GM19025 (cell line): ENCODE data around the gene PSMC2.
"Not testable (repeated sequence)": the region's sequence is repeated elsewhere in the genome, so short reads cannot be mapped to it uniquely, and the experiment has no call there.

Experiments used
- ATAC-seq: cut with Tn5 transposase; IDR thresholded peaks from one replicate; pipeline ENCODE4 v1.9.1; 2021; ENCODE audit warnings: mild to moderate bottlenecking, low read depth, moderate library complexity; ENCODE audit not compliant: unreplicated experiment

Gene PSMC2

DNA sequence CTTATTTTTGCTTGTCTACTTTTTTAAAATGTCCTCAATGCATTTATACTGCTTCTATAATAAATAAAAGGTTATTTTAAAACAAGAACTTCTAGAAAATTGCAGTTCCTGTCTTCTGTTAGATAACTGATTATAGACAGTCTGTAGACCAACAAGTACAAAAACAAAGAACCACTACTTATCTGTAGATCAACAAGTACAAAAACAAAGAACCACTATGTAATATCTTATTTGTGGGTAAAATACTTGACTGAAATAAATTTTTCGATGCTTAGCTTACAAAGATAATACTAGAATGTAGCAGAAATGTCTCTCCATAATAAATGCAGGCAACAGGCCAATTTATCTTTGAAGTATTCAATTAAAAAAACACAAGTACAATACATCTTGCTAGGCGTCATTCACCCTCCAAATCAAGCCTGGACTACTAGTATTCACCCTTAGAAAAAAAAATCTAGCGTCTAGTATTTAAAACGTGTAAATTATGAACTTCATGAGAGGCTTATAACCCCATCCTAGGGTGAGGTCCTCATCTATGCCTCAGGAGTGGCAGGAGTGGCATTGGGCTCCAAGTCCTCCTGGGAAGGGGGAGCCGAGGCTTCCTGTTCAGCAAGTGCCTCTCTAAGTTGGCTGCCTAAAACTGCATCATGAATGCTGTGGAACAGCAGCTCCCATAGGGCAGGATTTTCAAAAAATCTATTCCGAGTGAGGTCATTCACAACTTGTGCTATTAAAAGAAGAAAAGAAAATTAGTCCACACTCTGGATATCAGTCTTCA is 26.6 kb downstream of the PSMC2 start:
- ATAC-seq: no peak

DNA sequence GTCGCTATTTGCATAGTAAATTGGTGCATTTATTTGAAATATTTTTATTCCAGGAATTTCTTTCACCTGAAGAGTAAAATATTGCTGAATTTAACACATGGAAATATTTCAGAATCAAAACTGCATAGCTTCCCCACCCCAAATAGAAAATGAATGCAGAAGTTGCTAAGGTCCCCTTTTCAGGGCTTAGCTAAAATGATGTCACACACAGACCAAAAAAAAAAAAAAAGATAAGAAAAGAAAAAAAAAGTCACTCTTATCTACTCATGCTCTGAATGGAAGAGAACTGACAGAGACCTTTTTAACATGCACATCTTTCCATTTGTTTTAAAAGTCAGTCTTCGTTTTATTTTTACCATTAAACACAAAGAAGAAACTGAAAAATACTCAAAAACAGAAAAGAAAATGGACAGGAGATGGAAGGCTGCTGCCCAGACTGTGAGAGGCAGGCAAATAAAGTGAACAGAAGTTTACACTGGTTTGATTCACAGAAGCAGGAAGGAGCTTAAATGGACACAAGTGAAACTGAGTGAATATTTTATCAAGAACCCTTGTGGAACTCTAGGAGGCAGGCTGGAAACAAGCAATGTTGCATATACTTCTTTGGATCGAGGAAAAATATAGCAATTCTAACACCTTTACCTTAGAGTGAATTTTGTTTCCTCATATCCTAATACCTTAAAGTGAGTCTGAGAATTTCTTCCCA is 32.0 kb downstream of the PSMC2 start:
- ATAC-seq: no peak

DNA sequence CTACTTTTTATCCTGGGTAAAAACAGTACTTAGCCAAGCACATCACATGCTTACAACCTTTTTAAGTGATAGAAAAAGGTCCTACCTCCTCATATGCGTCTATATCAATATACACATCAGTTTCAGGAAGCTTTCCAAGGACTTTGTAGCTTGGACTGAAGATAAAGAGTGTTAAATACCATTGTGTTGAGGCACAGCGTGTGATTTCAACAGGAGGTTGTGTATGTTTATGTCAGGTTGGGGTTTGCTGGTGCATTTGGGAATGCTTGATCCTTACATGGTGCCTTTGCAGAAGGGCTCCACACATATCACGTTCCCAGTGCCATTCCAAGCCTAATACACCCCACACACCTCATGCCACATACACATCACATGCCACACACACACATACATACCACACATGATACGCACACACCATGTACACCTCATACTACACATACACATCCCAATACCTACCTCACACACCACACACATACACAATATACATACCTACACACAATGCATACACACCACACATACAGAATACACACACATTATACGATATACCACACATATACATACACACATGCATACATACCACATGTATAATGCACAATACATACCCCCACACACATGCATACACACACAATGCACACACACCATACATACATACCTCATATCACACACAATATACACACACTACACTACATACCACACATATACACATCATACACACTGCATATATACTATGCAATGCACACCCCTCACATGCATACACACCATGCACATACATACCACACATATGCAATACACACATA is 33.1 kb downstream of the PSMC2 start:
- ATAC-seq: no peak

DNA sequence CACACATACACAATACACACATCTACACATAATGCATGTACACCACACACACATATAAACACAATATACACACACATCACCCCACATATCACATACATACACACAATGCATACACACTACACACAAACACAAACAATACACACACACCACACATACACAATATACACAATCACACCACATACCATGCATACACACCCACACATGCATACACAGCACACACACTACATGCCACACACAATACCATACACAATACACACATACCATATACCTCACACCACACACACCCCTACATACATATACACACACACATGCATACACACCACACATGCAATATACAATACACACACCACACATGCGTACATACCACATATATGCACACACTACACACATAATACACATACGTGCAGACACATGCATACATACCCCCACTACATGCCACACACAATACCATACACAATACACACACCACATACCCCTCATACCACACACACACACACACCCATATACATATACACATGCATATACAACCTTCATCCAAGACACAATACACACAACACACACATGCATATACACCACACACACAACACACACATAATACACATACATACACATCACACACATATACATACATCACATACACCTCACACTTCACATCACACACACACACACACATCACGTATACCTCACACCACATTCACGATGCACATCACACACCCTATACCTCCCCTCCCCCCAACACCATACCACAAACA is 34.0 kb downstream of the PSMC2 start:
- ATAC-seq: no peak

DNA sequence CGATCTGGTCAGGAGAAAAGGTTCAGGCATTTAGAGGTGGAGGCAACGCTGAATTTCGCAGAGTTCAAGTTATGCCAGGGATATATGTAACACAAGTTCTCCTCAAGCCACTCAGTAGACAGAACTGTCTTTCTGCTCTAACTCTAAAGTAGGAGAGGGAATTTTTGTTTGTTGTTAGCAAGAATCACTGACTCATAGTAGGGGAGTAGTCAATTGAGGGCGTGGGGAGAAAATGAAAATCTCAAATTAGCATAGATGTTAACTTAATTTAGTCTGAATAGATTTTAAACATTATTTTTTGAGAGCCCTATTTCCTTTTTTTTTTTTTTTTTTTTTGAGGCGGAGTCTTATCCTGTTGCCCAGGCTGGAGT is 34.6 kb downstream of the PSMC2 start:
- ATAC-seq: no peak

DNA sequence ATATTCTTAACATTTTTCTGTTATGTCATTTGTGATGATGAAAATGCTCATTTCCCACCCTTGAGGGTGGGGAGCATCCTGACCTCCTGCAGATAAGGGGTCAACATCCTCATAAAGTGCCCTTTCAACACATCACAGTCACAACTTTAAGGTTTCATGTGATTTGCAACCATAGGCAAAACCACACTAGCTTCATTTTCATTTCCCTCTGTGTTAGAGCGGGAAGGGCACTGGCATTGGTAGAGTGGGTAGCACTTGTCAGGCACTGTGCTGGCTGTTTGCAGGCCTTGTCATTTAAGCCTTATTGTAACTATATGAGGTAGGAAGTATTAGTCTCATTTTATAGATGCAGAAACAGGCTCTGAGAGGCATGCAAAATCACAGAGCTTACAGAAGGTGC is 39.8 kb downstream of the PSMC2 start:
- no peak for ATAC-seq

DNA sequence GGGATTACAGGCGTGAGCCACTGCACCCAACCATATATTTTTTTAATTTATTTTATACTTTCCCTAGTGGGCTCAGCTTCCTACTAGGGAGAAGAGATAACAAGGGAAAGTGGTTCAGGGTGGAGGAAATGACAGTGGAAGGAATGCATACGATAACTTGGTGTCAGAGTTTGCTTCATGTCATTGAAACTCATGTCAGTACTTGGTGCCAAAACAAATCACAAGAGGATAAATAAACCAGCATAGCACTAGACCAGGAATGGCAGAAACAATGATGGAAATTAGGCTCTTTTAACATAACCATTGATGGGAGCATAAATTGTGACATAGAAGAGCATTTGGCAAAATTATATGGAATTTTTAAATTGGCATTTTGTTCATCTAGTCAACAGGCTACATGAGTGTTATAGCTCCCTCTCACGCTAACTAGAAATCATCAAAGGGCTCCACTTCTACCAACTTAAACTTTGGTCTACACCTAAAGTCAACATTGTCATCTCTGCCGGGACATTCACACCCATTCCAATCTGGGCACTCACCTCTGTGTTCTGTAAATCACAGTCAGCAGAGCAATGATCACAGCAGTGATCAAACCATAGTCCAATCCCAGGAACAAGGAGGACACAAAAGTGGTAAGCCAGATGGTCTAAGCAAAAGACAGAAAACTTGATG is 41.2 kb downstream of the PSMC2 start:
- ATAC-seq: no peak

DNA sequence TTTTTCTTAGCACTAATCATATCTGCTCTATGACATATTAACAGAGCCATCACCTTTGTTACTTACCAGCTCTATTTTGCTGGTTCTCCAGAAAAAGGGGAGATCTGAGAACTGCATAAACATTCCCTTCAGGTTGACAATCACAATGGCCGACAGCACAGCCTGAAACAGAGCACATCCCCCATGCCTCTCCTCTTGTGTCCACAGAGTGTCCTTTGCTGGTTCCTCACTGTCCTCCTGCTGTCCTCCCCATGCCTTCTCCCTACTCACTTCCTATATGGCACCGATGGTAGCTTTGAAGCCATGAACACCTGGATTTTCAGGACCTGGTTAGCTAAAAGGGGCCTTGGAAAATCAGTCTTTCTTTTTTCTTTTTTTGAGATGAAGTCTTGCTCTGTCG is 41.8 kb downstream of the PSMC2 start:
- ATAC-seq: no peak

DNA sequence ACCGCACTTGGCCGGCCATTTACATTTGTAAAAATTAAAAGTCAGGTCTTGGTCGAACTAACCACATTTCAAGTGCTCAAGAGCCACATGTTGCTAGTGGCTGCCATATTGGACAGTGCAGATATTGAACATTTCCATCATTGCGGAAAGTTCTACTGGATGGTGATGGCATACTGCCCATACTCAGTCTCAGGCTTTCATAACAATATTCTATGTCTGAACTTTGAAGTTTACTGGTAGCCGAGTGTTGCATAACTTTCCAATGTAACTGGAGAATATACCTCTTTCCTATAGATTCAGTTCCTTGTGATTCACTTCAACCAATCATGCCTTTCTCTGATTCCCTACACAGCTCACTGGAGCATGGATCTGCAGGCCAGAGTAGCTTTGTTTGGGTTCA is 43.7 kb downstream of the PSMC2 start:
- ATAC-seq: no peak

DNA sequence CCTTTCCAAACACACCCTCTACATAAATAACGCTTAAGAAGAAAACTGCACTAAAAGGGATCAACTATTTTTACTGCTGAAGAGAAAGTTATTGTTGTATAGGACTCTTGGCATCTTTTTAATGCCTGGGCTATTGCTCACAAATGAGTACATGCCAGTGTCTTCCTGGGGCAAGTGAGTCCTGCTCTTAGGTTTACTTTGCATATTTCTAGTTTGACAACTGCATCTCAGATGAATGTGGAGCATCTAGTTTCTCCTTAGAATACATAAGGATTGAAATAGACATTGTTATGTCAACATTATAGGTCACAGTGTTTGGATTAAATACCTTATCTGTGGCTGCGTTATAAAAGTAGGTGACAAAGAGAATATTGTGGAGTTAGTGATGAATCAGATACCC is 44.5 kb downstream of the PSMC2 start:
- no peak for ATAC-seq

DNA sequence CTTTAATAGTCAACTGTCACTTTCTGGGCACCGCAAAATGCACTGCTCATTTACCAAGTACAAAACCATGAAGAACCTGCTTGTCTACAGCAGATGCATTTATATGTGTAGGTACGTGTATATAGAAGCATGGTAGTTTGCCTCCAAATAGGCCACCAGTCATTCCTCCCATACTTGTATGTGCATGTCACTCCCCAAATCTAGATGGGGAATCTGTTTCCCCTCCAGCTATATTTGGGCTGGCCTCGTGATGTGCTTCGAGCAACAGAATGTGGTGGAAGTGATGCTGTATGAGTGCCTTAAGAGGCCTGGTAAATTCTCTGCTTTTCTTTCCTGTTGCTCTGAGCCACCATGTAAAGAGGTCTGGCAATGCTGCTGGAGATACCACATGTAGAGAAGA is 47.1 kb downstream of the PSMC2 start:
- no peak for ATAC-seq

DNA sequence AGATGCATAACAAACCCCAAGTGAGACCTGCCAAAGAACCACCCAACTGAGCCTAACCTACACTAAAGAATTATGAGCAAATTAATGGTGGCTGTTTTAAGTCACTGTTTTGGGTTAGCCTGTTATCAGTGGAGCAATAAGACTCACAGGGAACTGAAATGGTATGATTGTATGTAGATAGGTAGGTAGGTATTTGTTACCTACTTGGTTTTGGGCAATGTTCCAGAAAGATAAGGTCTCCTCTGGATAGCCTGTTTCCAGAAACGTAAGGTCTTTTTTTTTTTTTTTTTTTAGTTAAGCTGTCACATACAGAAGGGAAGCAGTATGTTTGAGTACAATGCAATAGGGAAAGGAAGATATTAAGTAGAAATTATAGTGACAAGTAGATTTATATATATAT is 47.6 kb downstream of the PSMC2 start:
- ATAC-seq: no peak

DNA sequence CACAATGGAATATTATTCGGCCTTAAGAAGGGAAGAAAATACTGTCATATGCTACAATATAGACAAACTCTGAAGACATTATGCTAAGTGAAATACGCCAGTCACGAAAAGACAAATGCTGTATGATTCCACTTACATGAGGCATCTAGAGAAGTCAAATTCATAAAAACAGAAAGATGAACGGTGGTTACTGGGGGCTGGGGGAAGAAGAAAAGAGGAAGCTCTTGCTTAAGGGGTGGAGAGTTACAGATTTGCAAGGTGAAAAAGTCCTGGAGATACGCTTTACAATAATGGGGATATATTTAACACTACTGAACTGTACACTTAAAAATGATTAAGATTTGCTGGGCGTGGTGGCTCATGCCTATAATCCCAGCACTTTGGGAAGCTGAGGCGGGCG is 49.0 kb downstream of the PSMC2 start:
- ATAC-seq: no peak

DNA sequence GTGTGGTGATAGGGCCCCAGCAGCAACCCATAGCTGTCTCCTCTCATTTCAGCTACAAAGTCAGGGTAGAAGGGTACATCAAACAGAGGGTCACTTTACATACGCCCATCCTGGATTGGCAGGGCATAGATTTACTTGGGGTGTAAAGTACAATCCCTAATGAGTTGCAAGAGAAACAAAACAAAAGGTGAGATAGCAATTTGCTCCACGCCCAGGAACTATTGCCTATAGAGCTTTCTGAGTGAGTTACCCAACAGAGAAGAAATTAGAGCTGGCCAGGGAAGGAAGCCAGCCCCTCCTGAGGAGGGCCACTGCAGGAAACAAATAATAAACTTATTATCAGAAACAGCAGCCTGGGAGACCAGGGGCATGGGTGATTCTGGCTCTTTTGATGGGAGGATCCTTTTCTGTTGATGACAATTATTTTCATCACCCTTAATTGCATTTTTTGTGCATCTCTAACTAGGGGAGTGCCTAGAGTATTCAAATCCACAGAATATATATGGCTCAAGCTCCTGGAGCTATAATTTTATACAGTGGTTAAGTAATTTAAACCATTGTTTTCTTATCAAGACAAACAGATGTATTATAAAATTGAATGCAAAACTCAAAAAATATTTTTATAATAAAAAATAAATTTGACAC is 51.2 kb downstream of the PSMC2 start:
- ATAC-seq: no peak

DNA sequence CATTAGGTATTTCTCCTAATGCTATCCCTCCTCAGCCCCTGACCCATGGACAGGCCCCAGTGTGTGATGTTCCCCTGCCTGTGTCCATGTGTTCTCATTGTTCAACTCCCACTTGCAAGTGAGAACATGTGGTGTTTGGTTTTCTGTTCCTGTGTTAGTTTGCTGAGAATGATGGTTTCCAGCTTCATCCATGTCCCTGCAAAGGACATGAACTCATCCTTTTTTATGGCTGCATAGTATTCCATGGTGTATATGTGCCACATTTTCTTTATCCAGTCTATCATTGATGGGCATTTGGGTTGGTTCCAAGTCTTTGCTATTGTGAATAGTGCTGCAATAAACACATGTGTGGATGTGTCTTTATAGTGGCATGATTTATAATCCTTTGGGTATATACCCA is 52.2 kb downstream of the PSMC2 start:
- not testable (repeated sequence) for ATAC-seq

DNA sequence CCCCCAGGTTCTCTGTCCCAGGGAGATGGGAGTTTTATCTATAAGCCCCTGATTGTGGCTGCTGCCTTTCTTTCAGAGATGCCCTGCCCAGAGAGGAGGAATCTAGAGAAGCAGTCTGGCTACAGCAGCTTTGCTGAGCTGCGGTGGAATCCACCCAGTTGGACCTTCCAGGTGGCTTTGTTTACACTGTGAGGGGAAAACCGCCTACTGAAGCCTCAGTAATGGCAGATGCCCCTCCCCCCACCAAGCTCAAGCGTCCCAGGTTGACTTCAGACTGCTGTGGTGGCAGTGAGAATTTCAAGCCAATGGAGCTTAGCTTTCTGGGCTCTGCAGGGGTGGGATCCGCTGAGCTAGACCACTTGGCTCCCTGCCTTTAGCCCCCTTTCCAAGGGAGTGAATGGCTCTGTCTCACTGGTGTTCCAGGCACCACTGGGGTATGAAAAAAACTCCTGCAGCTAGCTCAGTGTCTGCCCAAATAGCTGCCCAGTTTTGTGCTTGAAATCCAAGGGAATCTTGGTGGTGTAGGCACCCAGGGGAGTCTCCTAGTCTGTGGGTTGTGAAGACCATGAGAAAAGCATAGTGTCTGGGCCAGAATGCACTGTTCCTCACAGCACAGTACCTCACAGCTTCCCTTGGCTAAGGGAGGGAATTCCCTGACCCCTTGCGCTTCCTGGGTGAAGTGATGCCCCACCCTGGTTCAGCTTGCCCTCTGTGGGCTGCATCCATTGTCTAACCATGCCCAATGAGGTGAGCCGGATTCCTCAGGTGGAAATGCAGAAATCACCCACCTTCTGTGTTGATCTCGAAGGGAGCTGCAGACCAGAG is 58.6 kb downstream of the PSMC2 start:
- ATAC-seq: not testable (repeated sequence)

DNA sequence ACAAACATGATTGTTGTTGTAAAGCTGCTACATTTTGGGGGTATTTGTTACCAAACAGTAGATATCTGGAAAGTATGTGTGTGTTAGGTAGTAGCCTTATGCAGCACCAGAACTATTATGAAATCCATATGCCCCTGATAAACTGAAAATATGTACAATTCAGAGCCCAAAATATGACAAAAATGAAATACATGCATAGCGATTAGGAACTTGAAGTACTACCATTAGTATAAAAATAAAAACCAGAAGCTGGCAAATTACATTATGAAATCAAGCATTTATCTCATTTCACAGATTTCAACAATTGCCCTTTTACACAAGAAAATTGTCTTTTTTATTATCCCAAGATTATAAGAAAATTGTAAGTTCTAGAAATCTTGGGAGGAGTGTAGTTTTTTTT is 64.7 kb downstream of the PSMC2 start:
- ATAC-seq: no peak

DNA sequence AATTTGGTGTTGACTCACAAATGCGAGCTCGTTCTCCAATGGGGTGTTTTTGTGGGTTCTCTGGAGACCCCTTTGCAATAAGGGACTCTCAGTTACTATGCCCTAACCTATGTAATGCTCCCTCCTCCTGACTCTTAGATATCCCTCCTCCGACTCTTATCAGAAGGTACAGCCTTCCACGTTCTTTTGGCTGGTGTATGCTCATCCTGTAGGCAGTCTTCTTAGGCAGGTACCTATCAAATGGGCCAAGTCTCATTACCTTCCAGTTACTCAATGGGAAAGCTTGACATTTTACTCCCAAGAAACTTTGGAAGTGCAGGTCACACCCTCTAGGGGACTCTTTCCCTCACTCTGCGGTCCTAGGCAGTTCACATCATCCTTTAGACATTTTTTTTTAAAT is 66.0 kb downstream of the PSMC2 start:
- no peak for ATAC-seq

DNA sequence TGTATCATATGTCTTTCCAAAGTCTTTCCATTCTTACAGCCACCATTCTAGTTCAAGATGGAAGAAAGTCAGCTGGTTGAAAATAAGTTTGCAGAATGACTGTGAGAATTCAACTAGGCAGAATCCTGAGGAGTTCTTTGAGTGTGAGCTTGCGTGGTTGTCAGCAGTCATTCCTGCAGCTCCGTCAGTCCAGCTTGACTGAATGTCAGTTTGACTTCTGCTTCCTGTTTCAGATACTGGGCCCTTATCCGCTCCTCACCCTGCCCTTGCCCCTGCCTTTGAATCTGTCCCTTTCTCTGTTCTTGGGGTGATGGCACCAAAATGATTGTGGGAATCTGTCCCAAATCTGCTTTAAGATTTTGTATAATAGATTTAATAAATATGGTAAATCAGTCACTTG is 70.8 kb downstream of the PSMC2 start:
- ATAC-seq: no peak
